Endothelial cell of umbilical vein (primary cell): Measurements from ENCODE around the gene C3orf80. TPM values are rescaled to one million over a fixed set of nuclear protein-coding genes. Genes with fewer than 3 reads are reported as not detected.

Experiments used
- BruUV-seq: library from RNA; stranded (reverse); fragments of 400-500 nt; replicated peaks from 2 replicates; lab custom pipeline; 2021; lab: Mats Ljungman, UMichigan
- CTCF ChIA-PET: fragments of 300-600, 350-600 bp; sonication (Branson Sonifier 250); formaldehyde crosslinking; loops from one replicate; lab custom pipeline; 2021; ENCODE audit warnings: antibody characterized with exemption, inconsistent platforms; lab: Charles Lee
- POLR2A ChIA-PET: fragments of 300-600, 350-600 bp; sonication (Branson Sonifier 250); formaldehyde crosslinking; loops from one replicate; lab custom pipeline; 2021; ENCODE audit warnings: antibody characterized with exemption, inconsistent platforms; lab: Charles Lee
- DNase-seq: peaks from one replicate; pipeline ENCODE4 v3.0.0-alpha.2; 2011; ENCODE audit warnings: low read depth, low spot score
- FAIRE-seq: peaks from 2 replicates; lab custom pipeline; 2011; peaks lifted over from hg19 to GRCh38; lab: Jason Lieb, UNC
- H2AFZ ChIP-seq: 2 replicates; pipeline ENCODE4 v1.6.0; 2012; ENCODE audit warnings: low read depth, low read length, control low read depth, inconsistent platforms
- H3K27ac ChIP-seq: 2 replicates; pipeline ENCODE4 v1.5.1; 2011; ENCODE audit warnings: low read depth, mild to moderate bottlenecking, control low read depth, low read length, moderate library complexity; ENCODE audit not compliant: insufficient read depth
- H3K27me3 ChIP-seq, 2 experiments: 2 replicates each; pipeline versions ENCODE4 v1.6.0 to v1.6.1; 2011; ENCODE audit warnings: low read length in 2 of 2, mixed read lengths in 1 of 2; ENCODE audit not compliant: control insufficient read depth in 2 of 2, insufficient read depth in 2 of 2
- H3K36me3 ChIP-seq, 2 experiments: 2 replicates in 1 of 2; 3 replicates in 1 of 2; pipeline ENCODE4 v1.5.1; 2011; ENCODE audit warnings: low read length in 2 of 2, mild to moderate bottlenecking in 1 of 2, moderate library complexity in 1 of 2; ENCODE audit not compliant: control insufficient read depth in 2 of 2, insufficient read depth in 2 of 2; ENCODE audit errors: extremely low read depth in 1 of 2
- H3K4me1 ChIP-seq: 3 replicates; pipeline ENCODE4 v1.5.1; 2011; ENCODE audit warnings: mild to moderate bottlenecking, low read length; ENCODE audit not compliant: control insufficient read depth, insufficient read depth; ENCODE audit errors: extremely low read depth
- H3K4me2 ChIP-seq: 2 replicates; pipeline ENCODE4 v1.6.1; 2011; ENCODE audit warnings: low read length, control low read depth, mixed read lengths; ENCODE audit not compliant: insufficient read depth
- H3K4me3 ChIP-seq, 3 experiments: fragments of 200-600 bp in 1 of 3; sonication (generic), shearing (Covaris generic) in 1 of 3; replicated peaks in 1 of 3; 2 replicates each; pipeline ENCODE4 v1.5.1; 2011 to 2016; ENCODE audit warnings: control low read depth in 3 of 3, low read length in 3 of 3, mild to moderate bottlenecking in 2 of 3, inconsistent platforms in 1 of 3, low read depth in 1 of 3, moderate library complexity in 1 of 3; ENCODE audit not compliant: insufficient read depth in 1 of 3
- H3K79me2 ChIP-seq: 2 replicates; pipeline ENCODE4 v1.6.0; 2012; ENCODE audit warnings: low read length, inconsistent platforms; ENCODE audit not compliant: control insufficient read depth, insufficient read depth
- H3K9ac ChIP-seq: replicated peaks from 2 replicates; pipeline ENCODE3; 2011; ENCODE audit warnings: low read length, control low read depth; ENCODE audit not compliant: insufficient read depth; ENCODE audit errors: extremely low read depth
- H3K9me1 ChIP-seq: replicated peaks from 3 replicates; pipeline ENCODE4 v1.6.0; 2011; ENCODE audit warnings: mild to moderate bottlenecking, low read length; ENCODE audit not compliant: control insufficient read depth, insufficient read depth; ENCODE audit errors: extremely low read depth
- H3K9me3 ChIP-seq: replicated peaks from 2 replicates; pipeline ENCODE4 v1.5.1; 2012; ENCODE audit warnings: low read length, inconsistent platforms; ENCODE audit not compliant: control insufficient read depth, insufficient read depth
- H4K20me1 ChIP-seq: replicated peaks from 2 replicates; pipeline ENCODE3; 2011; ENCODE audit warnings: mild to moderate bottlenecking, low read length; ENCODE audit not compliant: control insufficient read depth, insufficient read depth; ENCODE audit errors: extremely low read depth
- CTCF ChIP-seq, 2 donors: IDR thresholded peaks; 1 replicate in 1 of 2; 2 replicates in 1 of 2; pipeline ENCODE4 v1.5.1; 2011; ENCODE audit warnings: low read length in 2 of 2, mild to moderate bottlenecking in 2 of 2, moderate library complexity in 2 of 2, control low read depth in 1 of 2, inconsistent platforms in 1 of 2, low read depth in 1 of 2; ENCODE audit not compliant: insufficient read depth in 1 of 2; ENCODE audit errors: extremely low read depth in 1 of 2
- EZH2 ChIP-seq: IDR thresholded peaks from 2 replicates; pipeline ENCODE4 v1.6.1; 2012; ENCODE audit warnings: borderline replicate concordance, low read depth, mild to moderate bottlenecking, moderate library complexity, low read length, inconsistent platforms; ENCODE audit not compliant: severe bottlenecking
- FOS ChIP-seq: IDR thresholded peaks from 2 replicates; pipeline ENCODE4 v1.6.1; 2011; ENCODE audit warnings: mild to moderate bottlenecking, low read length, moderate library complexity, borderline replicate concordance; ENCODE audit not compliant: insufficient read depth
- GATA2 ChIP-seq: IDR thresholded peaks from 2 replicates; pipeline ENCODE4 v1.7.0; 2011; ENCODE audit warnings: low read depth, mild to moderate bottlenecking, moderate library complexity, mixed read lengths, low read length; ENCODE audit not compliant: insufficient read length, insufficient read depth
- JUN ChIP-seq: IDR thresholded peaks from 2 replicates; pipeline ENCODE4 v1.6.1; 2011; ENCODE audit warnings: borderline replicate concordance, low read depth; ENCODE audit not compliant: insufficient read length, insufficient read depth
- MAX ChIP-seq: IDR thresholded peaks from 2 replicates; pipeline ENCODE4 v1.6.1; 2011; ENCODE audit not compliant: insufficient read depth, insufficient read length
- MYC ChIP-seq: IDR thresholded peaks from one replicate; pipeline ENCODE4 v1.6.1; 2011; ENCODE audit warnings: mild to moderate bottlenecking, low read depth, low read length
- POLR2A ChIP-seq: IDR thresholded peaks from 2 replicates; pipeline ENCODE4 v1.6.1; 2012; ENCODE audit warnings: low read depth, mild to moderate bottlenecking, control low read depth, low read length
- POLR2AphosphoS5 ChIP-seq: IDR thresholded peaks from 2 replicates; pipeline ENCODE4 v1.6.1; 2012; ENCODE audit warnings: low read depth, mild to moderate bottlenecking, control low read depth, low read length, moderate library complexity; ENCODE audit not compliant: insufficient read depth
- dilution Hi-C: fragments of 300-500 bp; cut with MboI; formaldehyde crosslinking; loops from one replicate; pipeline ENCODE4 v1.15.0; 2019; ENCODE audit warnings: low sequenced_read_pairs; ENCODE audit not compliant: extremely low pct_ligation_motif_present
- intact Hi-C: fragments of 100-400 bp; cut with micrococcal nuclease; formaldehyde crosslinking; loops from one replicate; pipeline ENCODE4 v1.10.0; 2022
- polyA plus RNA-seq, 4 experiments: library from polyadenylated mRNA; depleted of rRNA in 3 of 4; stranded (reverse) in 3 of 4; unstranded in 1 of 4; fragments of >200 nt; gene quantifications; 2 replicates each; pipeline versions ENCODE4 v1.2.1 to v1.2.3, GENCODE V29; 2011 to 2012; ENCODE audit warnings: missing spikeins in 1 of 4
- total RNA-seq: library from RNA; stranded (reverse); gene quantifications from 2 replicates; pipeline ENCODE4 v1.2.3, GENCODE V29; 2021

The C3orf80 gene
- total and polyA plus RNA-seq, 2 donors (not counting 3 experiments of a cell fraction or from before 2014, with no cell fraction given) = 0.04 TPM; not detected in 1

GRCh38 chr3:160185751-160186150 is 39.5 kb upstream of the C3orf80 start:
- TF ChIP-seq MAX (no peak), JUN (no peak), EZH2 (no peak), MYC (no peak), FOS (no peak), POLR2AphosphoS5 (no peak), POLR2A (no peak), CTCF (IDR thresholded peaks at IDR 0.05; ENCODE audit: extremely low read depth in 1 of 2, insufficient read depth in 1 of 2, low read depth in 1 of 2, low read length in 2 of 2) (no peak), GATA2 (no peak)
- Histone ChIP-seq H3K4me1 (peaks cover 3% of the 10 kb centered on the region), H3K9ac (no peak overlapping the region), H4K20me1 (no peaks in the 10 kb centered on the region), H3K9me1 (no peaks in the 10 kb centered on the region), H2AFZ (no peak overlapping the region), H3K27me3 (peaks cover 0 to 3% of the 10 kb centered on the region in 2 experiments), H3K79me2 (no peaks in the 10 kb centered on the region), H3K36me3 (no peaks in the 10 kb centered on the region), H3K4me3 (no peak overlapping the region), H3K27ac (no peak overlapping the region), H3K4me2 (no peak overlapping the region), H3K9me3 (no peaks in the 10 kb centered on the region)
- no TSS peak for BruUV-seq
- intact Hi-C loops = no loop called here
- ChIA-PET POLR2A (no interaction called here), CTCF (interaction anchor here (1.3 kb wide), 1 partner anchor 25 kb away, joined by 3 read pairs; no protein-coding TSS in a partner anchor)
- FAIRE-seq = no peak
- DNase-seq = no peak
- dilution Hi-C loops = no loop called here
